ENCODE results near the gene PRKCG. TPM values are rescaled to one million over a fixed set of nuclear protein-coding genes. Genes with fewer than 3 reads are reported as not detected.

The PRKCG gene
- total and polyA plus RNA-seq, 2 of the 8 experiments (the other 6 are each of a cell fraction or from before 2014, with no cell fraction given) = 6.1 to 10.6 TPM

DNA sequence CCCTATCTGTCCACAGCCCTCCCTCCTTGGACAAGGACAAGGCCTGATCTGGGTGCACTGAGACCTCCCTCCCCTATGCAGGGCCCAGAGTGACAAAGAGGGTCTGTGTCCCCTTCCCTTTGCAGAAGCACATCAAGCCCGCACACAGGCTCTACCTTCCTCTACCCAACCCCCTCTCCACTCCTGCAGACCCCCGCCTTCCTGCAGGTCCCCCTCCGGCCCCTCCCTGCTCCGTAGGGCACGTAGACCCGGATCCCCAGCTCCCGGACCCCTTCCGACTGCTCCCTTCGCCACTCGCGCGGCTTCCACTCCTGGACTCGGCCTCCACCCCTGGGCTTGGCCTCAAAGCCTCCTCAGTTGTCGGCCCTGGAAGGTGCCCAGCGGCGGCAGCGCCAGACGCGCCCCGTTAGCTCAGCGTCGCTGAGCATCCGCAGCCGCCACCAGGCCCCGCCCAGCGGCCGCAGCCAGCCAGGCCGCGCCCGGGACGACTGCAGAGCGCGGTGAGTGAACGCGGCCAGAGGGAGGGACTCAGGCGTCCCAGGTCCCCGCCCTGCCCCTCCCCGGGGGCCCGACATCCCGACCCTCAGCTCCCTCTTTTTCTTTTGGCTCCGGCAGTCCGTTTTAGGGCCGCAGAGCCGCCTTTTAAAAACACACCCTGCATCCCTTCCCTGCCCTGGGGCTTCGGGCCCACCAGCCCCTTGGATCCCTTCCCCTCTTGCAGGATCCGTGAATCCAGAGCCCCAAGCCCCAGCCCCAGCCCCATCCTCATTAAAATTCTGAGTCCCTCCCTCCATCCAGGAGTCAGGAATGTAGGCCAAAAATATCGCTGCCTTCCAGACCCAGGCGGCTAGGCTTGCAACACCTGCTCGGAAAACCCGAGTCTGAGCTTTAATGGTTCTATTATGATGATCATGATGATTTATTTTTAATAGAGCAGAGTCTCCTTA, 15.8 kb upstream of the PRKCG start (continued):
- TF ChIP-seq EGR1 (IDR thresholded peaks at IDR 0.05; ENCODE audit: borderline replicate concordance, low read depth, low read length) (no peak), SRF (IDR thresholded peaks at IDR 0.05; ENCODE audit: low read depth, low read length) (no peak), RBBP5 (IDR thresholded peaks at IDR 0.05; ENCODE audit: borderline replicate concordance, low read depth, low read length) (peak; percentile 2; the same call in 1 of the 2 replicates), SP2 (IDR thresholded peaks at IDR 0.05; ENCODE audit: low read length) (no peak), CREB1 (IDR thresholded peaks at IDR 0.05) (peak; percentile 74), ASH2L (IDR thresholded peaks at IDR 0.05; ENCODE audit: low read length) (peak; percentile 11), EZH2 (IDR thresholded peaks at IDR 0.05; ENCODE audit: low read depth, low read length, severe bottlenecking) (no peak), CHD1 (IDR thresholded peaks at IDR 0.05; ENCODE audit: low read depth, low read length) (0 out of 2 replicates have a peak, but pooled peaks have one; percentile 24), HDAC2 (IDR thresholded peaks at IDR 0.05; ENCODE audit: borderline replicate concordance in 1 of 2, low read depth in 2 of 2, low read length in 2 of 2) (no peak), RXRA (IDR thresholded peaks at IDR 0.05; ENCODE audit: insufficient read depth, low read depth, low read length) (no peak), POLR2A (IDR thresholded peaks at IDR 0.05; ENCODE audit: control extremely low read depth in 1 of 2, low read depth in 2 of 2, low read length in 2 of 2) (peak; percentile 78 to 82), BACH1 (IDR thresholded peaks at IDR 0.05; ENCODE audit: low read length) (no peak), JUN (IDR thresholded peaks at IDR 0.05; ENCODE audit: low read depth, low read length) (no peak)
- TF ChIP-seq, protein P1, sequence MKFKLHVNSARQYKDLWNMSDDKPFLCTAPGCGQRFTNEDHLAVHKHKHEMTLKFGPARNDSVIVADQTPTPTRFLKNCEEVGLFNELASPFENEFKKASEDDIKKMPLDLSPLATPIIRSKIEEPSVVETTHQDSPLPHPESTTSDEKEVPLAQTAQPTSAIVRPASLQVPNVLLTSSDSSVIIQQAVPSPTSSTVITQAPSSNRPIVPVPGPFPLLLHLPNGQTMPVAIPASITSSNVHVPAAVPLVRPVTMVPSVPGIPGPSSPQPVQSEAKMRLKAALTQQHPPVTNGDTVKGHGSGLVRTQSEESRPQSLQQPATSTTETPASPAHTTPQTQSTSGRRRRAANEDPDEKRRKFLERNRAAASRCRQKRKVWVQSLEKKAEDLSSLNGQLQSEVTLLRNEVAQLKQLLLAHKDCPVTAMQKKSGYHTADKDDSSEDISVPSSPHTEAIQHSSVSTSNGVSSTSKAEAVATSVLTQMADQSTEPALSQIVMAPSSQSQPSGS (IDR thresholded peaks at IDR 0.05; ENCODE audit: low read length) = no peak
